IMR-90 (cell line): ENCODE results near the gene HJURP. TPM values are rescaled to one million over a fixed set of nuclear protein-coding genes. Genes with fewer than 3 reads are reported as not detected.

Experiments
- ATAC-seq: fragments of 200-7000 bp; cut with Tn5 transposase; 2 replicates; pipeline ENCODE4 v1.9.1; 2020; ENCODE audit warnings: low read depth, mild to moderate bottlenecking, moderate library complexity
- BruUV-seq: library from RNA; stranded (reverse); fragments of 400-500 nt; replicated peaks from 2 replicates; lab custom pipeline; 2021; lab: Mats Ljungman, UMichigan
- CTCF ChIA-PET: fragments of 300-600 bp; formaldehyde crosslinking; extraction: SDS; loops from one replicate; lab custom pipeline; 2021; ENCODE audit warnings: antibody characterized with exemption; lab: Yijun Ruan, JAX
- POLR2A ChIA-PET: fragments of 300-600 bp; sonication (Branson Sonifier 250); formaldehyde crosslinking; loops from one replicate; lab custom pipeline; 2022; ENCODE audit warnings: antibody characterized with exemption; ENCODE audit not compliant: unreplicated experiment; lab: Charles Lee
- DNase-seq: peaks from one replicate; pipeline ENCODE4 v3.0.0; 2013
- H2AFZ ChIP-seq: replicated peaks from 2 replicates; pipeline ENCODE3; 2013; ENCODE audit warnings: low read length, mild to moderate bottlenecking; ENCODE audit not compliant: poor library complexity
- H2AK5ac ChIP-seq: 2 replicates; pipeline ENCODE4 v1.6.1; 2013; ENCODE audit warnings: low read depth, low read length, inconsistent platforms
- H2AK9ac ChIP-seq: replicated peaks from 2 replicates; pipeline ENCODE3; 2013; ENCODE audit warnings: mild to moderate bottlenecking, low read depth, low read length, moderate library complexity; ENCODE audit not compliant: poor library complexity
- H2BK120ac ChIP-seq: 2 replicates; pipeline ENCODE4 v1.6.1; 2013; ENCODE audit warnings: low read depth, low read length, inconsistent platforms
- H2BK15ac ChIP-seq: 3 replicates; pipeline ENCODE4 v1.6.1; 2013; ENCODE audit warnings: low read depth, low read length, inconsistent platforms
- H2BK20ac ChIP-seq: 2 replicates; pipeline ENCODE4 v1.6.1; 2013; ENCODE audit warnings: low read depth, mild to moderate bottlenecking, inconsistent platforms, low read length, moderate library complexity
- H2BK5ac ChIP-seq: 2 replicates; pipeline ENCODE4 v1.6.1; 2013; ENCODE audit warnings: mild to moderate bottlenecking, low read depth, low read length, inconsistent platforms; ENCODE audit not compliant: poor library complexity, severe bottlenecking
- H3K14ac ChIP-seq: replicated peaks from 2 replicates; pipeline ENCODE4 v1.6.1; 2013; ENCODE audit warnings: low read depth, low read length, inconsistent platforms
- H3K18ac ChIP-seq: 2 replicates; pipeline ENCODE4 v1.6.1; 2013; ENCODE audit warnings: low read depth, low read length, control low read depth
- H3K23ac ChIP-seq: 2 replicates; pipeline ENCODE4 v1.6.1; 2013; ENCODE audit warnings: low read depth, low read length, inconsistent platforms
- H3K27ac ChIP-seq: 2 replicates; pipeline ENCODE4 v1.5.1; 2013; ENCODE audit warnings: mild to moderate bottlenecking, control low read depth, low read length; ENCODE audit not compliant: insufficient read depth
- H3K27me3 ChIP-seq: 2 replicates; pipeline ENCODE4 v1.6.1; 2013; ENCODE audit warnings: low read length; ENCODE audit not compliant: control insufficient read depth, insufficient read depth
- H3K36me3 ChIP-seq: 2 replicates; pipeline ENCODE4 v1.6.1; 2013; ENCODE audit warnings: low read length, mixed read lengths; ENCODE audit not compliant: control insufficient read depth, insufficient read depth
- H3K4ac ChIP-seq: 2 replicates; pipeline ENCODE4 v1.6.1; 2013; ENCODE audit warnings: low read depth, low read length, inconsistent platforms
- H3K4me1 ChIP-seq: 2 replicates; pipeline ENCODE4 v1.6.1; 2013; ENCODE audit warnings: low read length, mixed read lengths; ENCODE audit not compliant: control insufficient read depth, insufficient read depth
- H3K4me2 ChIP-seq: 2 replicates; pipeline ENCODE4 v1.6.1; 2013; ENCODE audit warnings: low read depth, mild to moderate bottlenecking, control low read depth, low read length, moderate library complexity
- H3K4me3 ChIP-seq: 2 replicates; pipeline ENCODE4 v1.5.1; 2013; ENCODE audit warnings: low read depth, mild to moderate bottlenecking, control low read depth, low read length, moderate library complexity; ENCODE audit not compliant: insufficient read depth
- H3K56ac ChIP-seq: 2 replicates; pipeline ENCODE4 v1.6.1; 2013; ENCODE audit warnings: low read length, inconsistent platforms; ENCODE audit not compliant: insufficient read depth; ENCODE audit errors: extremely low read depth
- H3K79me1 ChIP-seq, 2 experiments: 2 replicates each; pipeline ENCODE4 v1.6.1; 2013; ENCODE audit warnings: low read length in 2 of 2, inconsistent platforms in 1 of 2, low read depth in 1 of 2
- H3K9ac ChIP-seq: 2 replicates; pipeline ENCODE4 v1.6.1; 2013; ENCODE audit warnings: low read depth, low read length, control low read depth
- H3K9me1 ChIP-seq: 2 replicates; pipeline ENCODE4 v1.6.1; 2013; ENCODE audit warnings: low read length, inconsistent platforms; ENCODE audit not compliant: insufficient read depth
- H3K9me3 ChIP-seq: 2 replicates; pipeline ENCODE4 v1.6.1; 2013; ENCODE audit warnings: low read length; ENCODE audit not compliant: control insufficient read depth, insufficient read depth
- H4K20me1 ChIP-seq: 2 replicates; pipeline ENCODE4 v1.6.1; 2013; ENCODE audit warnings: low read length, inconsistent platforms; ENCODE audit not compliant: insufficient read depth
- H4K5ac ChIP-seq: 2 replicates; pipeline ENCODE4 v1.6.1; 2013; ENCODE audit warnings: mild to moderate bottlenecking, low read depth, low read length, control low read depth
- H4K8ac ChIP-seq, 2 experiments: 2 replicates each; pipeline ENCODE4 v1.6.1; 2013; ENCODE audit warnings: low read depth in 2 of 2, low read length in 2 of 2, control low read depth in 1 of 2, inconsistent platforms in 1 of 2
- H4K91ac ChIP-seq: 2 replicates; pipeline ENCODE4 v1.6.1; 2013; ENCODE audit warnings: low read depth, low read length, inconsistent platforms; ENCODE audit not compliant: insufficient read depth
- BHLHE40 ChIP-seq: fragments of 150-350 bp; IDR thresholded peaks from 2 replicates; pipeline ENCODE4 v1.6.1; 2016; ENCODE audit warnings: mild to moderate bottlenecking, low read depth, low read length
- CEBPB ChIP-seq: IDR thresholded peaks from 2 replicates; pipeline ENCODE4 v1.6.1; 2012; ENCODE audit warnings: low read depth, low read length, improper control_type of control experiment
- CHD1 ChIP-seq: IDR thresholded peaks from 2 replicates; pipeline ENCODE4 v1.6.1; 2012; ENCODE audit warnings: low read depth, low read length, improper control_type of control experiment
- MAZ ChIP-seq: IDR thresholded peaks from 2 replicates; pipeline ENCODE4 v1.6.1; 2012; ENCODE audit warnings: low read depth, mild to moderate bottlenecking, low read length, improper control_type of control experiment, moderate library complexity, borderline replicate concordance
- MXI1 ChIP-seq: IDR thresholded peaks from 2 replicates; pipeline ENCODE4 v1.6.1; 2012; ENCODE audit warnings: low read depth, mild to moderate bottlenecking, low read length, moderate library complexity, borderline replicate concordance
- POLR2A ChIP-seq: IDR thresholded peaks from 2 replicates; pipeline ENCODE4 v1.6.1; 2012; ENCODE audit warnings: mild to moderate bottlenecking, low read depth, low read length
- RAD21 ChIP-seq: IDR thresholded peaks from 2 replicates; pipeline ENCODE4 v1.6.1; 2012; ENCODE audit warnings: low read length, improper control_type of control experiment
- RFX5 ChIP-seq: IDR thresholded peaks from 2 replicates; pipeline ENCODE4 v1.8.0; 2012; ENCODE audit warnings: low read depth, mild to moderate bottlenecking, low read length, moderate library complexity
- SMC3 ChIP-seq: fragments of 150-350 bp; IDR thresholded peaks from 2 replicates; pipeline ENCODE4 v1.6.1; 2016; ENCODE audit warnings: low read depth, mild to moderate bottlenecking, antibody characterized with exemption, low read length, moderate library complexity
- WGBS, 2 experiments: methylation state at CpG; one replicate each; pipeline versions ENCODE4 v1.1.5 to v1.1.7; 2013; ENCODE audit warnings: missing lambda C conversion rate in 2 of 2; ENCODE audit not compliant: insufficient read length in 1 of 2; ENCODE audit errors: extremely low coverage in 2 of 2; 5-methylcytosine and 5-hydroxymethylcytosine counted together
- dilution Hi-C: fragments of 300-500 bp; cut with HindIII; formaldehyde crosslinking; loops from one replicate; pipeline ENCODE4 v1.14.3; 2018; ENCODE audit warnings: low sequenced_read_pairs; ENCODE audit not compliant: unreplicated experiment
- in situ Hi-C: fragments of 300-500 bp; cut with MboI; formaldehyde crosslinking; loops from 3 replicates; pipeline ENCODE4 v1.14.3; 2019; ENCODE audit warnings: low sequenced_read_pairs, inconsistent platforms, mixed read lengths
- intact Hi-C: fragments of 100-400 bp; cut with micrococcal nuclease; formaldehyde crosslinking; loops from 2 replicates; pipeline ENCODE4 v1.10.0; 2022
- polyA plus RNA-seq, 3 experiments: library from polyadenylated mRNA; depleted of rRNA; stranded (reverse); fragments of >200 nt; gene quantifications; 2 replicates each; pipeline ENCODE4 v1.2.3, GENCODE V29; 2012; ENCODE audit warnings: low replicate concordance in 1 of 3
- total RNA-seq: library from RNA; depleted of rRNA; stranded (reverse); fragments of >200 nt; gene quantifications from 2 replicates; pipeline ENCODE4 v1.2.3, GENCODE V29; 2012
- TF ChIP-seq, protein P1 (sequence below): fragments of 150-350 bp; IDR thresholded peaks from 2 replicates; pipeline ENCODE4 v1.6.1; 2017; ENCODE audit warnings: mild to moderate bottlenecking, antibody characterized with exemption, low read length, low read depth

The HJURP gene
- total and polyA plus RNA-seq, 2 of the 4 experiments (the other 2 are of a cell fraction), result 22.6 to 26.5 TPM

DNA sequence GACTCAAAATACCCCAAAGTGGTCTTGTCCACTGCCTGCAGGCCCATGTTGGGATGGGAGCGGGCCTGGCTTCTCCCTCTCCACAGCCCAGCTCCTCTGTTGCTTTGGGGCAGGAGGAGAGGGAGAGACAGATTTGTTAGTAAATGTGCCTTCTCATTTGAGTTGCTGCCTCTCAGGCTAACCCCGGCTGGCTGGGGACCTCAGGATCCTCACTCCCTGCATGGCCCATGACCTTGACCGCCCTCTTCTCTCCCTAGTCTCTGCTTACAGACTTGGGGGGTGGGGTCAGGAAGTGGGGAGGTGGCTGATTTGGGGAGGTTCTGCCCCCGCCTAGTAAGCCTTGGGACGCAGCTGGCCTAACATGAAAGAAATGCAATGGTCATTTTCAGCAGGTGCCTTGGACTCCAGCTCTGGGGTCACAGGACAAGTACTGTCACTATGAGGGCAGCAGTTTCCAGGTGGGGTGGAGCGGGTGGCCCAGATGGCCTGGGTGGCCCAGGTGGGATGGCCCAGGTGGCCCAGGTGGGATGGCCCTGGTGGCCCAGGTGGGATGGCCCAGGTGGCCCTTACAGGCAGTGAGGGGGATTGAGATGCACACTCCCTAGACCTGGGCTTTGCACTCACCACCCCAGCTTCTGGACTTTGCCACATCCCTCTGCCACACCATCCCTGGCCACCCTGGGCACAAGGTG lies 24.1 kb downstream of the HJURP start:
- H3K27me3 ChIP-seq, result no peaks in the 10 kb centered on the region
- no peak overlapping the region for H3K4me2 ChIP-seq
- ChIA-PET POLR2A (no interaction called here), CTCF (no interaction called here)
- H2AK9ac ChIP-seq, result no peak overlapping the region
- H3K4me3 ChIP-seq, result no peak overlapping the region
- no peaks in the 10 kb centered on the region; the same call in 1 of the 2 replicates for H3K36me3 ChIP-seq
- H3K9me3 ChIP-seq, result no peaks in the 10 kb centered on the region
- H4K20me1 ChIP-seq, result no peaks in the 10 kb centered on the region
- H3K9ac ChIP-seq, result no peak overlapping the region
- no peak overlapping the region for H4K8ac ChIP-seq
- intact Hi-C loops, result no loop called here
- H2AK5ac ChIP-seq, result no peak overlapping the region
- H4K91ac ChIP-seq, result no peak overlapping the region
- ATAC-seq (no peak), DNase-seq (no peak)
- WGBS, 2 experiments, result 100% methylated on average over 2 of the region's 6 CpGs; no CpG with 5 or more reads in 1 of the 2 experiments
- H4K5ac ChIP-seq, result no peak overlapping the region
- no peak overlapping the region for H2BK20ac ChIP-seq
- H3K4ac ChIP-seq, result no peak overlapping the region
- no peak overlapping the region for H2BK5ac ChIP-seq
- peaks cover 3% of the 10 kb centered on the region for H3K4me1 ChIP-seq
- H3K18ac ChIP-seq, result no peak overlapping the region
- no peak overlapping the region for H3K23ac ChIP-seq
- dilution Hi-C loops, result no loop called here
- H3K27ac ChIP-seq, result no peak overlapping the region
- H2BK15ac ChIP-seq, result no peak overlapping the region
- TF ChIP-seq POLR2A (no peak), CEBPB (no peak), BHLHE40 (no peak), RFX5 (no peak), MAZ (no peak), CHD1 (no peak), MXI1 (no peak), SMC3 (no peak), RAD21 (no peak)
- TF ChIP-seq, protein P1, sequence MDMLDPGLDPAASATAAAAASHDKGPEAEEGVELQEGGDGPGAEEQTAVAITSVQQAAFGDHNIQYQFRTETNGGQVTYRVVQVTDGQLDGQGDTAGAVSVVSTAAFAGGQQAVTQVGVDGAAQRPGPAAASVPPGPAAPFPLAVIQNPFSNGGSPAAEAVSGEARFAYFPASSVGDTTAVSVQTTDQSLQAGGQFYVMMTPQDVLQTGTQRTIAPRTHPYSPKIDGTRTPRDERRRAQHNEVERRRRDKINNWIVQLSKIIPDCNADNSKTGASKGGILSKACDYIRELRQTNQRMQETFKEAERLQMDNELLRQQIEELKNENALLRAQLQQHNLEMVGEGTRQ, result no peak
- no TSS peak for BruUV-seq
- peak overlapping the region; percentile 37 for H2AFZ ChIP-seq
- H3K56ac ChIP-seq, result no peak overlapping the region
- H3K9me1 ChIP-seq, result no peaks in the 10 kb centered on the region
- peaks cover 2 to 18% of the 10 kb centered on the region in 2 experiments; a peak in 3 of 4 replicates for H3K79me1 ChIP-seq
- H2BK120ac ChIP-seq, result no peak overlapping the region
- H3K14ac ChIP-seq, result no peak overlapping the region
- in situ Hi-C loops, result loop anchor here (25.0 kb wide), 1 partner anchor 368 kb away; no protein-coding TSS in a partner anchor
